Measurements from ENCODE around the gene AGPAT2. TPM values are rescaled to one million over a fixed set of nuclear protein-coding genes. Genes with fewer than 3 reads are reported as not detected.

The AGPAT2 gene
- polyA plus RNA-seq, 10 donors: 7.2 to 15.7 (median 11.3) TPM

- DNase-seq: no peak
These were observed 23.0 kb downstream of the AGPAT2 start for GRCh38 chr9:136664000-136664915.

DNA sequence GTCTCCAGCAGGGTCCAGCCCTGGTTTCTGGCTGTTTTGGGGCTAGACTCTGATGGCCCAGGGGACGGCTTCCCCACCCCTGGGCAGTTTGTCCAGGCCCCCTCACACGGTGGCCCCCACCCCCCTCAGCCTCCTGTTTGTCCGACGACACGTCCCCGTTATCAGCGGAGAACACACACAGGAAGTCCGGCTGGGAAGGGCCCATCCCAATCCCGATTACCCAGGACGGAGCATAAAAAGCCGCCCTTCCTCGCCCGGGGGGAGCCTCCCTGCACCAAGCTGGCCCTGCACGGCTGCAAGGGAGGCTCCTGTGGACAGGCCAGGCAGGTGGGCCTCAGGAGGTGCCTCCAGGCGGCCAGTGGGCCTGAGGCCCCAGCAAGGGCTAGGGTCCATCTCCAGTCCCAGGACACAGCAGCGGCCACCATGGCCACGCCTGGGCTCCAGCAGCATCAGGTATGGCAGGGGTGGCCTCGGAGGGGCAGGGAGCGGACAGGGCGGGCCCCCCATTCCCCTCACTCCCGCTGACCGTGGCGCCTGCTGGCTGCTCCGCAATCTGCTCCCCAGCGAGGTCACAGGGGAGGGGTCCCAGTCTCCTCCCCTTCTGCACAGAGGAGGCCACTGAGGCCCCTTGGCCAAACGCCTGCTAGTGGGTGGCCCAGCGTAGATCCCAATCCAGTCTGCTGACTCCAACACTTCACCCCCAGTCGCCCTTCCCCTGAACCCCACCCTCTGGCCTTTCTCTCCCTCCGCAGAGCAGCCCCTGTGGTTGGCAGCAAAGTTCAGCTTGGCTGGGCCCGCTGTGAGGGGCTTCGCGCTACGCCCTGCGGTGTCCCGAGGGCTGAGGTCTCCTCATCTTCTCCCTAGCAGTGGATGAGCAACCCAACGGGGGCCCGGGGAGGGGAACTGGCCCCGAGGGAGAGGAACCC, 24.3 kb downstream of the AGPAT2 start, which contains the start of gene EGFL7:
EGFL7 (plus strand) TSS at position 261 of the 926 bp plus-strand sequence. CDS start 5,367 bp downstream, outside the sequence.
- DNase-seq: no peak

DNA sequence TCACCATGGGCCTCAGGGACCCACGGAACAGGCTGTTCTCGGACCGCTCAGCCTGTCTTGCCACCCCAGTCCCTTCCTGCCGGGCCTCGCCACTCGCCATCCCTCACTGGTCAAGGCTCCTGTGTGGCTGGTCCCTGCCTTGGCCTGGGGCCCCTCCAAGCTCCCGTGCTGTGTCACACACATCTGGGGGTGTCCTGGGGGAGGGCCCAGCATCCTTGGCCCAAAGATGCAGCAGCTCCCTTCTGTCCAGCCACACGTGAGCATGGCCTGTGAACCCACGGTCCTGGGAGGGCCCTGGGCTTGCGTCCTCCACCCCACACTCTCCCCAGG, 25.0 kb downstream of the AGPAT2 start:
- DNase-seq: no peak

DNA sequence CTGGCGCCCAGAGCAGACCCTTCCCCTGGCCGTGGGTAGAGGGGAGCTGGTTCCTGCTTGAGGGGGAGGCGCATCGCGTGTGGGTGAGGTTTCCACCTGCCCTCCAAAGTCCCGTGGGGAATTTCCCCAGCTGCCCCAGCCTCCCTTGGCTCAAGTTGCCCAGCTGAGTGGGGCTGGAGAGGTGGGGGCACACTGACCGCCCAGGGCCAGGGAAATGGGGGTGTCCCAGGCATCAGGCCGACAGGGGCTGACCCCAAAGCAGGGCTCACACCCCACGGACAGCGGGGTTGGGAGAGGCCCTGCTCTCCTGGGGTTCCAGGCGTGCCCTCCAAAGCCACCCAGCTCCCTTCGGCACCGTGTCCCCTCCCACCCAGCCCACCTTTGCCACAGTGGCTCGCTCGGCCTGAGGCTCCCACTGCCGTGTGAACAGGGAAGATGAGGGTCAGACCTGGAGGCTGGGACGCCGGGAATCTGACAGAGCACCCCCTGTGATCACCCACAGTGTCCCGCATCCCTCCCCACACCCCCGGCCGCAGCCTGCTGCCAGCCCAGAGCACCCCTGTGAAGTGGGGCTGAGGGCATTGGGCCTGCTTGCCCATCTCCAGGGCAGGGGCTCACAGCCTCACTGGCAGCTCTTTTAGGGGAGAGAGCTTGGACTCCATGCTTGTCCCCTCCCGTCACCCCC, 25.5 kb downstream of the AGPAT2 start:
- no peak for DNase-seq

GRCh38 chr9:136660971-136661550, 26.2 kb downstream of the AGPAT2 start:
- no peak for DNase-seq

DNA sequence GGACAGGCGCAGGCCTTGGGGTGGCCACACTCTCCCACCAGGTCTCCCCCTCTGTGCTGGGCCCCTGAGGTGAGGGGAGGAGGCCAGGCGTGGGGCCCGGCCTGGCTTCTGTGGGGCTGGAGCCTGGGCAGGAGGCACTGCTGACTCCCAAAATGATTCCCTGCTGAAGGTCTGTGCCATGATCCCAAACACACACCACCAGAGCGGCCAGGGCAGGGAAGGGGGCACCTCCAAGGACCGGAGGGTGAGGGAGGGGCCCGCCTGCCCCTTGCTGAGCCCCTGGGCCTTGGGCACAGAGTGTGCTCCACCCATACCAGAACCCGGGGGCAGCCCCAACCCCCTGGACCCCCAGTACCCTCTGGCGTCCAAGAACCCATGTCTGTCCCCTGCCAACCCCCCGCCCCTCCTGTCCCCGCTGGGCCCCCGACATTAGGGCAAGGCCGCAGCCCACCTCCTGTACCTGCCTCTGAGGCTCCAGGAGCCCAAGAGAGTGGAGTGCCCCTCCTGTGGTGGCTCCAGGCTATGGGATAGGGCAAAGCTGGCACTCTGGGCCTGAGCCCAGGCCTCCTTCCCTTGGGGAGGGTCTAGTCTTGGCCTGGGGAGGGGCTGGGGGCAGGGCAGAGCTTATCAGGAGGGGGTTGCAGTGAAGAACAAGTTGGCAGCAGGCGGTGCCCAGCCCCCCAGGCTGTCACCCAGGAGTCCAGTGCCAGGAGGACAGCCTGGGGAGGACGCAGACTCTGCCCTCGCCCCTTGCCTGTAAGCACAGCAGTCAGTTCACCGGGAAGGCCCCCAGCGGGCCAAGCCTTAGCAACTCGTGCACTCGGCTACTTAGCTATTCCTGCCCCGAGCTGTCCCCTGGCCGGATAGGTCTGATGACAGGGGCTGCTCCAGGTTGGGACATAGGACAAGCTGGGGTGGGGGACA, 27.1 kb downstream of the AGPAT2 start:
- no peak for DNase-seq

DNA sequence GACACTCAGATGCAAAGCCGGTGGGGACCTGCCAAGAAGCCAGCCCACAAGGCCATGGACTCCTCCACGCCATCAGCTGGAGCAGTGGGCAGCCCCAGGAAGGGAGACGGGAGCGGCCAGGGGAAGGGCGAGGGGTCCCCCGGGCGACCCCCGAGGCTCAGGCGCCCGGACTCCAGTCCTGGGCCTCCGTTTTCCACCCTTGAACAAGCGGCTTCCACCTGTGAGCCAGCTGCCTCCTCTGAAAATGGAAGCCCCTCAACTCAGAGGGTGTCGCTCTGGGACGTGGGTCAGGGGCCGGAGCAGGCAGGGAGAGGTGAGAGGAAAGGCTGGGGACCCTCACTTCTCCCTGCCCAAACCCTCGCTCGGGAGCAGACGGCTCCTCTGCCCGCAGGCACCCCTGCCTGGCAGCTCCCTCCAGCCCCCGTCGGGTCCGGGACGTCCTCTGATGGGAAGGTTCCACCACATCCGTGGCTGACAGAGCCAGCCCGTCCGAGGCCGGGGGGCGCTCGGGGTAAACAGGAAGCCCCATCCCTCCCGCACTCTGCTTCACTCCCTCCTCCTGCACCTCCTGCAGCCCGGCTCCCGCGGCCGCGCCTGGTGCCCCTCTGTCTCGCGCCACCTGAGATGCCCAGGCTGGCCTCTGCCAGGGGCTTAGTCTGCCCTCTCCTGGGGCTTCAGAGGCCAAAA, 28.3 kb downstream of the AGPAT2 start:
- peak in 1 of 3 donors; percentile 7 for DNase-seq

- DNase-seq: peak in 1 of 3 donors; percentile 11
These were observed 29.0 kb downstream of the AGPAT2 start for GRCh38 chr9:136657974-136658848.

GRCh38 chr9:136656795-136657611, 30.3 kb downstream of the AGPAT2 start:
- peak in 1 of 3 donors; percentile 39 for DNase-seq

DNA sequence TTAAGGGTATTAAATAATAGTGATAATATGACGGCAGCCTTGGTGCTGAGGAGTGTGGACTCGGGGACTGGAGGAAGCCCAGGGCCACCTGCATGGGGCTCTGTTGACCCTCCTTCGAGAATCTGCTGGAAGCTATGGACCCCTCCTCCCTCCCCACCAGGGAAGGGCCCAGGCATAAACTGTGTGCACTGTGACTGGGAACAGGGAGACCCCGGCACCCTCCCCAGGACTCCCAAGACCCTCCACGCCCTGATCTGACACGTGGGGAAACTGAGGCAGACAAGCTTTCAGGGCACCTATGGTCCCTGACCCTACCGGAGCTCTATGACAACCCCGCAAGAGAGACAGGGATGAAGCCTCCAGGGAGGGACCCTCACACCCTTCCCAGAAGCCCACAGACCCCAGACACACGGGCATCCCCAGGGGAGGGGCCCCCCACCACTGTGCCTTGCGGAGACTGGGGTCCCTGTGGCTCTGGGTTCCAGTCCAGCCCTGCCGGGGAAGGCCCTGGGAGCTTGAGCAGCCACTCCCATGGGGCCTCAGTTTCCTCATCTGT, 31.0 kb downstream of the AGPAT2 start:
- no peak for DNase-seq

DNA sequence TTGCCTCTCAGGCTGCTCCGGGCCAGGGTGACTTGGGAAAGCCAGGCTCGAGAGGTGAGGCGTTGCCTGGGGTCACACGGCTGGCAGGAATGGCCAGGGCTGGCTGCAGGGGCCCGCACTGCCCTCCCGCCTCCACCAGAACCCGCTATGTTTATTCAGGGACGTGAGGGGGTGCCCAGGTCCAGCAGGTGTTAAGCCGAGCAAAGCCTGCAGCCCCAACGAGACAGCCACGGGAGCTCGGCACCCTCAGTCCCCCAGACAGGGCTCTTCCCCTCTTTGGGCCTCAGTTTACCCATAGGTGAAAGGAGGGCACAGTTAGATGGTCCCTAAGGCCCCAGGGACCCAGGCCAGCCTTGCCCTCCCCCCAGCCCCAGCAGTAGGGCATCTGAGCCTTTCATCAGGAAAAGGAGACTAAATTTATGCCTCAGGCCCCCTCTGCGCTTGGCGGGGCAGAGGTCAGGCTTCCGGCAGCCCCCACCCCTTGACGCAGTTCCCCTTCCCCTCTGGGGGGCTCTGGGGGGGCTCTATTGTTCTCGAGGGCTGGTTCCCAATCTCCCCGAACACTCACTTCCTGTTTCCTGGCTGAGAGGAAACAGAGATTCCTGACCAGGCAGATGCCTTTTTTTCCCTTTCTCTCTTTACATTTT, 31.6 kb downstream of the AGPAT2 start:
- DNase-seq: peak in 1 of 3 donors; percentile 70

GRCh38 chr9:136654820-136655535, 32.3 kb downstream of the AGPAT2 start:
- DNase-seq: no peak

DNA sequence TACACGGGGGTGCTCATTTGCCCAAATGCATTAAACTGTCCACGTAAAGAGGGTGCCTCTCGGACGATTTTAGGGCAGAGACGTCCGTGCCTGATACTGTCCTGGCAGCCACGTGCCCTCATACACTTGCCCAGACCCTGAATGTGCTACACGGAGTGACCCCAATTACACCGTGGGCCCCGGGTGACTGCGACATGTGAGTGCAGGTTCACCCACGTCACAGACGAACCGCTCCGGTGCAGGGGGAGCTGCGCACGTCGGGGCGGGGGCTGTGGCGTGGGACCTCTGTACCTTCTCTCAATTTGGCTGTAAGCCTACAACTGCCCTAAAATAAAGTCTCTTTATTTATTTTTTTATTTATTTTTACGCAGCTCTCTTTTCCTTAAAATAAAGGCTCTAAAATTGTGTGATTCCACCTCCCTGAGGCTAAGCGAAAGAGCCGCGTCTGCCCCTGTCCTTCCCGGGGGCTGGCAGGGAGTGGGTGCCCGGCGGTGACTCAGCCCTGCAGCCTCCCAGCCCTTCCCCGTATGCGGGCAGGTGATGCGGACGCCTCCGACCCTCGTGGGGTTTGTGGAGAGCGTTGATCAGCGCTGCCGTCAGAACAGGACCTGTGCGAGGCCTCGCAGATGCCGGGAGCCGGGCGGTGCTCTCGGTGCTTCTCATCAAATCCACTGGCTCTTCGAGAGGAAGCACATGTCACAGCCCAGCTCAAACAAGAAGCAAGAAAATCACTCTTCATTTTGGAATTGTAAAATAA, 33.8 kb downstream of the AGPAT2 start:
- no peak for DNase-seq

DNA sequence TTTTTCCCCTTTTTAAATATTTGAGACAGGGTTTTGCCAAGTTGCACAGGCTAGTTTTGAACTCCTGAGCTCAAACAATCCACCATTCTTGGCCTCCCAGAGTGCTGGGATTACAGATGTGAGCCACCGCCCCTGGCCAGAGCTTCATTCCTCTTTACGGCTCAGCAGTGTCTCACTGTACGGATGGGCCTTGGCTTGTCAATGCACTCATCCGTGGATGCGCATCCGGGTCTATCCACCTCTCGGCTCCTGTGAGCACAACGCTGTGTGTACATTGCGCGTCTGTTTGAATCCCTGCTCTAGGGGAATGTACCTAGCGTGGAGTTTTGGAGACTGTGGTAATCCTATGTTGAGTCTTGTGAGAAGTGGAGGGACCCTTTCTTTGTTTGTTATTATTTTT, 35.4 kb downstream of the AGPAT2 start:
- DNase-seq: no peak

DNA sequence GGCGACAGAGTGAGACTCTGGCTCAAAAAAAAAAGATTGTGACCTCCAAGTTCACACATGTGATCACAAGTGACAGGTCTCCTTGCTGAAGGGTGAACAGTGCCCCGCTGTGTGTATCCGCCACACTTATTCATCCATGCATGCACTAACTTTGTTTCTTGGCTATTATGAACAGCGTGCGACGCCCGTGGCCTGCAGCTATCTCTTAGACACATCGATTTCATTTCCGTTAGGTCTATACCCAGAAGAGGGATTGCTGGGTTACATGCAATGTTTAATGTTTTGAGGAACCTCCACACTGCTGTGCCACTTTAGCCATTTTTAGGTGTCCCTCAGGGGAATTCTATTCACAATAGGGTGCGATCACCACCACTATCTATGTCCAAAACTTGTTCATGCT, 36.6 kb downstream of the AGPAT2 start:
- no peak for DNase-seq

All from muscle of back (tissue), 11 donors.